IMR-90 (cell line): ENCODE data around the gene CCDC116. TPM values are rescaled to one million over a fixed set of nuclear protein-coding genes. Genes with fewer than 3 reads are reported as not detected.

ENCODE experiments used
- ATAC-seq: fragments of 200-7000 bp; cut with Tn5 transposase; 2 replicates; pipeline ENCODE4 v1.9.1; 2020; ENCODE audit warnings: low read depth, mild to moderate bottlenecking, moderate library complexity
- BruUV-seq: library from RNA; stranded (reverse); fragments of 400-500 nt; replicated peaks from 2 replicates; lab custom pipeline; 2021; lab: Mats Ljungman, UMichigan
- CTCF ChIA-PET: fragments of 300-600 bp; formaldehyde crosslinking; extraction: SDS; loops from one replicate; lab custom pipeline; 2021; ENCODE audit warnings: antibody characterized with exemption; lab: Yijun Ruan, JAX
- POLR2A ChIA-PET: fragments of 300-600 bp; sonication (Branson Sonifier 250); formaldehyde crosslinking; loops from one replicate; lab custom pipeline; 2022; ENCODE audit warnings: antibody characterized with exemption; ENCODE audit not compliant: unreplicated experiment; lab: Charles Lee
- DNase-seq: peaks from one replicate; pipeline ENCODE4 v3.0.0; 2013
- H2AFZ ChIP-seq: replicated peaks from 2 replicates; pipeline ENCODE3; 2013; ENCODE audit warnings: low read length, mild to moderate bottlenecking; ENCODE audit not compliant: poor library complexity
- H2AK5ac ChIP-seq: 2 replicates; pipeline ENCODE4 v1.6.1; 2013; ENCODE audit warnings: low read depth, low read length, inconsistent platforms
- H2AK9ac ChIP-seq: replicated peaks from 2 replicates; pipeline ENCODE3; 2013; ENCODE audit warnings: mild to moderate bottlenecking, low read depth, low read length, moderate library complexity; ENCODE audit not compliant: poor library complexity
- H2BK120ac ChIP-seq: 2 replicates; pipeline ENCODE4 v1.6.1; 2013; ENCODE audit warnings: low read depth, low read length, inconsistent platforms
- H2BK15ac ChIP-seq: 3 replicates; pipeline ENCODE4 v1.6.1; 2013; ENCODE audit warnings: low read depth, low read length, inconsistent platforms
- H2BK20ac ChIP-seq: 2 replicates; pipeline ENCODE4 v1.6.1; 2013; ENCODE audit warnings: low read depth, mild to moderate bottlenecking, inconsistent platforms, low read length, moderate library complexity
- H2BK5ac ChIP-seq: 2 replicates; pipeline ENCODE4 v1.6.1; 2013; ENCODE audit warnings: mild to moderate bottlenecking, low read depth, low read length, inconsistent platforms; ENCODE audit not compliant: poor library complexity, severe bottlenecking
- H3K14ac ChIP-seq: replicated peaks from 2 replicates; pipeline ENCODE4 v1.6.1; 2013; ENCODE audit warnings: low read depth, low read length, inconsistent platforms
- H3K18ac ChIP-seq: 2 replicates; pipeline ENCODE4 v1.6.1; 2013; ENCODE audit warnings: low read depth, low read length, control low read depth
- H3K23ac ChIP-seq: 2 replicates; pipeline ENCODE4 v1.6.1; 2013; ENCODE audit warnings: low read depth, low read length, inconsistent platforms
- H3K27ac ChIP-seq: 2 replicates; pipeline ENCODE4 v1.5.1; 2013; ENCODE audit warnings: mild to moderate bottlenecking, control low read depth, low read length; ENCODE audit not compliant: insufficient read depth
- H3K27me3 ChIP-seq: 2 replicates; pipeline ENCODE4 v1.6.1; 2013; ENCODE audit warnings: low read length; ENCODE audit not compliant: control insufficient read depth, insufficient read depth
- H3K36me3 ChIP-seq: 2 replicates; pipeline ENCODE4 v1.6.1; 2013; ENCODE audit warnings: low read length, mixed read lengths; ENCODE audit not compliant: control insufficient read depth, insufficient read depth
- H3K4ac ChIP-seq: 2 replicates; pipeline ENCODE4 v1.6.1; 2013; ENCODE audit warnings: low read depth, low read length, inconsistent platforms
- H3K4me1 ChIP-seq: 2 replicates; pipeline ENCODE4 v1.6.1; 2013; ENCODE audit warnings: low read length, mixed read lengths; ENCODE audit not compliant: control insufficient read depth, insufficient read depth
- H3K4me2 ChIP-seq: 2 replicates; pipeline ENCODE4 v1.6.1; 2013; ENCODE audit warnings: low read depth, mild to moderate bottlenecking, control low read depth, low read length, moderate library complexity
- H3K4me3 ChIP-seq: 2 replicates; pipeline ENCODE4 v1.5.1; 2013; ENCODE audit warnings: low read depth, mild to moderate bottlenecking, control low read depth, low read length, moderate library complexity; ENCODE audit not compliant: insufficient read depth
- H3K56ac ChIP-seq: 2 replicates; pipeline ENCODE4 v1.6.1; 2013; ENCODE audit warnings: low read length, inconsistent platforms; ENCODE audit not compliant: insufficient read depth; ENCODE audit errors: extremely low read depth
- H3K79me1 ChIP-seq, 2 experiments: 2 replicates each; pipeline ENCODE4 v1.6.1; 2013; ENCODE audit warnings: low read length in 2 of 2, inconsistent platforms in 1 of 2, low read depth in 1 of 2
- H3K9ac ChIP-seq: 2 replicates; pipeline ENCODE4 v1.6.1; 2013; ENCODE audit warnings: low read depth, low read length, control low read depth
- H3K9me1 ChIP-seq: 2 replicates; pipeline ENCODE4 v1.6.1; 2013; ENCODE audit warnings: low read length, inconsistent platforms; ENCODE audit not compliant: insufficient read depth
- H3K9me3 ChIP-seq: 2 replicates; pipeline ENCODE4 v1.6.1; 2013; ENCODE audit warnings: low read length; ENCODE audit not compliant: control insufficient read depth, insufficient read depth
- H4K20me1 ChIP-seq: 2 replicates; pipeline ENCODE4 v1.6.1; 2013; ENCODE audit warnings: low read length, inconsistent platforms; ENCODE audit not compliant: insufficient read depth
- H4K5ac ChIP-seq: 2 replicates; pipeline ENCODE4 v1.6.1; 2013; ENCODE audit warnings: mild to moderate bottlenecking, low read depth, low read length, control low read depth
- H4K8ac ChIP-seq, 2 experiments: 2 replicates each; pipeline ENCODE4 v1.6.1; 2013; ENCODE audit warnings: low read depth in 2 of 2, low read length in 2 of 2, control low read depth in 1 of 2, inconsistent platforms in 1 of 2
- H4K91ac ChIP-seq: 2 replicates; pipeline ENCODE4 v1.6.1; 2013; ENCODE audit warnings: low read depth, low read length, inconsistent platforms; ENCODE audit not compliant: insufficient read depth
- BHLHE40 ChIP-seq: fragments of 150-350 bp; IDR thresholded peaks from 2 replicates; pipeline ENCODE4 v1.6.1; 2016; ENCODE audit warnings: mild to moderate bottlenecking, low read depth, low read length
- CEBPB ChIP-seq: IDR thresholded peaks from 2 replicates; pipeline ENCODE4 v1.6.1; 2012; ENCODE audit warnings: low read depth, low read length, improper control_type of control experiment
- CHD1 ChIP-seq: IDR thresholded peaks from 2 replicates; pipeline ENCODE4 v1.6.1; 2012; ENCODE audit warnings: low read depth, low read length, improper control_type of control experiment
- MAFK ChIP-seq: IDR thresholded peaks from 2 replicates; pipeline ENCODE4 v1.6.1; 2012; ENCODE audit warnings: low read depth, low read length, improper control_type of control experiment
- MAZ ChIP-seq: IDR thresholded peaks from 2 replicates; pipeline ENCODE4 v1.6.1; 2012; ENCODE audit warnings: low read depth, mild to moderate bottlenecking, low read length, improper control_type of control experiment, moderate library complexity, borderline replicate concordance
- NFE2L2 ChIP-seq: fragments of 150-350 bp; IDR thresholded peaks from 2 replicates; pipeline ENCODE4 v1.6.1; 2016; ENCODE audit warnings: low read depth, mild to moderate bottlenecking, low read length
- RFX5 ChIP-seq: IDR thresholded peaks from 2 replicates; pipeline ENCODE4 v1.8.0; 2012; ENCODE audit warnings: low read depth, mild to moderate bottlenecking, low read length, moderate library complexity
- SMC3 ChIP-seq: fragments of 150-350 bp; IDR thresholded peaks from 2 replicates; pipeline ENCODE4 v1.6.1; 2016; ENCODE audit warnings: low read depth, mild to moderate bottlenecking, antibody characterized with exemption, low read length, moderate library complexity
- WGBS, 2 experiments: methylation state at CpG; one replicate each; pipeline versions ENCODE4 v1.1.5 to v1.1.7; 2013; ENCODE audit warnings: missing lambda C conversion rate in 2 of 2; ENCODE audit not compliant: insufficient read length in 1 of 2; ENCODE audit errors: extremely low coverage in 2 of 2; 5-methylcytosine and 5-hydroxymethylcytosine counted together
- dilution Hi-C: fragments of 300-500 bp; cut with HindIII; formaldehyde crosslinking; loops from one replicate; pipeline ENCODE4 v1.14.3; 2018; ENCODE audit warnings: low sequenced_read_pairs; ENCODE audit not compliant: unreplicated experiment
- in situ Hi-C: fragments of 300-500 bp; cut with MboI; formaldehyde crosslinking; loops from 3 replicates; pipeline ENCODE4 v1.14.3; 2019; ENCODE audit warnings: low sequenced_read_pairs, inconsistent platforms, mixed read lengths
- intact Hi-C: fragments of 100-400 bp; cut with micrococcal nuclease; formaldehyde crosslinking; loops from 2 replicates; pipeline ENCODE4 v1.10.0; 2022
- polyA plus RNA-seq, 3 experiments: library from polyadenylated mRNA; depleted of rRNA; stranded (reverse); fragments of >200 nt; gene quantifications; 2 replicates each; pipeline ENCODE4 v1.2.3, GENCODE V29; 2012; ENCODE audit warnings: low replicate concordance in 1 of 3
- total RNA-seq: library from RNA; depleted of rRNA; stranded (reverse); fragments of >200 nt; gene quantifications from 2 replicates; pipeline ENCODE4 v1.2.3, GENCODE V29; 2012
- TF ChIP-seq, protein P1 (sequence below): fragments of 150-350 bp; IDR thresholded peaks from 2 replicates; pipeline ENCODE4 v1.6.1; 2017; ENCODE audit warnings: mild to moderate bottlenecking, antibody characterized with exemption, low read length, low read depth
- TF ChIP-seq, protein P2 (sequence below): fragments of 150-350 bp; IDR thresholded peaks from 2 replicates; pipeline ENCODE4 v1.6.1; 2016; ENCODE audit warnings: low read depth, mild to moderate bottlenecking, low read length, moderate library complexity, borderline replicate concordance

The CCDC116 gene
- total and polyA plus RNA-seq, 2 of the 4 experiments (the other 2 are of a cell fraction), result under 0.01 to 0.27 TPM

DNA sequence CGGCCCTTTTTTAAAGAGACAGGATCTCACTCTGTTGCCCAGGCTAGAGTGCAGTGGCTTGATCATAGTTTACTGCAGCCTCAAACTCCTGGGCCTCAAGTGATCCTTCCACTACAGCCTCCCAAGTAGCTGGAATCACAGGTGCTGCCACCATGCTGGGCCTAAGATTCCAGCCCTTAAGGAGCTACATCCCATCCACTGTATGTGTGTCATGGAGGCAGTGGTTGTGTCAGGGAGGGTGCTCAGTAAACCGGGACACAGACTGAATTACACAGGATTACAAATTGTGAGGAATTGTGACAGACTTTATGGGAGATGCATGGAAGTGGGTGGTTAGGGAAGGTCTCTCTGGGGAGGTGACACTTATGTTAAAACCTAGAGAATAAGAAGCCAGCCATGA is 31.2 kb downstream of the CCDC116 start:
- no peak for ATAC-seq
- ChIA-PET CTCF (no interaction called here), POLR2A (no interaction called here)
- H3K79me1 ChIP-seq, result peaks cover 10 to 22% of the 10 kb centered on the region in 2 experiments
- H3K56ac ChIP-seq, result no peak overlapping the region
- no peak overlapping the region for H2BK20ac ChIP-seq
- no peaks in the 10 kb centered on the region; the same call in 1 of the 2 replicates for H4K20me1 ChIP-seq
- H2BK120ac ChIP-seq, result no peak overlapping the region
- DNase-seq, result no peak
- BruUV-seq, result no TSS peak
- no peak overlapping the region for H4K91ac ChIP-seq
- H2BK15ac ChIP-seq, result no peak overlapping the region
- intact Hi-C loops, result no loop called here
- H4K8ac ChIP-seq, result no peak overlapping the region
- no peak overlapping the region for H3K4me2 ChIP-seq
- H2AFZ ChIP-seq, result no peak overlapping the region
- in situ Hi-C loops, result no loop called here
- H3K27me3 ChIP-seq, result peaks cover 4% of the 10 kb centered on the region; the same call in 1 of the 2 replicates
- no peak overlapping the region for H3K9ac ChIP-seq
- H3K4me1 ChIP-seq, result peaks cover 2% of the 10 kb centered on the region
- no peak overlapping the region for H2AK5ac ChIP-seq
- H4K5ac ChIP-seq, result no peak overlapping the region
- H3K4ac ChIP-seq, result no peak overlapping the region
- no peak overlapping the region for H3K14ac ChIP-seq
- H3K4me3 ChIP-seq, result no peak overlapping the region
- no peak overlapping the region for H2BK5ac ChIP-seq
- 67% methylated on average over 1 of the region's 2 CpGs; no CpG with 5 or more reads in 1 of the 2 experiments for WGBS, 2 experiments
- no peak overlapping the region for H3K27ac ChIP-seq
- peak overlapping the region; percentile 71 for H2AK9ac ChIP-seq
- H3K36me3 ChIP-seq, result no peaks in the 10 kb centered on the region
- no peak overlapping the region for H3K18ac ChIP-seq
- no peaks in the 10 kb centered on the region for H3K9me3 ChIP-seq
- no peak overlapping the region for H3K23ac ChIP-seq
- H3K9me1 ChIP-seq, result peaks cover 3% of the 10 kb centered on the region; the same call in 1 of the 2 replicates
- TF ChIP-seq NFE2L2 (no peak), MAZ (no peak), MAFK (no peak), BHLHE40 (no peak), SMC3 (no peak), CEBPB (no peak), CHD1 (no peak), RFX5 (no peak)
- TF ChIP-seq, protein P1, sequence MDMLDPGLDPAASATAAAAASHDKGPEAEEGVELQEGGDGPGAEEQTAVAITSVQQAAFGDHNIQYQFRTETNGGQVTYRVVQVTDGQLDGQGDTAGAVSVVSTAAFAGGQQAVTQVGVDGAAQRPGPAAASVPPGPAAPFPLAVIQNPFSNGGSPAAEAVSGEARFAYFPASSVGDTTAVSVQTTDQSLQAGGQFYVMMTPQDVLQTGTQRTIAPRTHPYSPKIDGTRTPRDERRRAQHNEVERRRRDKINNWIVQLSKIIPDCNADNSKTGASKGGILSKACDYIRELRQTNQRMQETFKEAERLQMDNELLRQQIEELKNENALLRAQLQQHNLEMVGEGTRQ, result no peak
- TF ChIP-seq, protein P2, sequence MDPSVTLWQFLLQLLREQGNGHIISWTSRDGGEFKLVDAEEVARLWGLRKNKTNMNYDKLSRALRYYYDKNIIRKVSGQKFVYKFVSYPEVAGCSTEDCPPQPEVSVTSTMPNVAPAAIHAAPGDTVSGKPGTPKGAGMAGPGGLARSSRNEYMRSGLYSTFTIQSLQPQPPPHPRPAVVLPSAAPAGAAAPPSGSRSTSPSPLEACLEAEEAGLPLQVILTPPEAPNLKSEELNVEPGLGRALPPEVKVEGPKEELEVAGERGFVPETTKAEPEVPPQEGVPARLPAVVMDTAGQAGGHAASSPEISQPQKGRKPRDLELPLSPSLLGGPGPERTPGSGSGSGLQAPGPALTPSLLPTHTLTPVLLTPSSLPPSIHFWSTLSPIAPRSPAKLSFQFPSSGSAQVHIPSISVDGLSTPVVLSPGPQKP, result no peak
- dilution Hi-C loops, result no loop called here
